ENCODE measurements around the gene TSPAN11. TPM values are rescaled to one million over a fixed set of nuclear protein-coding genes. Genes with fewer than 3 reads are reported as not detected.

The TSPAN11 gene
- total and polyA plus RNA-seq, 2 of the 4 experiments (the other 2 are of a cell fraction), result 0.18 to 0.26 TPM

- Histone ChIP-seq H3K4me3 (ENCODE audit: insufficient read depth, low read depth, low read length) (no peak overlapping the region), H3K9me1 (ENCODE audit: insufficient read depth, low read length) (no peaks in the 10 kb centered on the region), H2BK15ac (ENCODE audit: low read depth, low read length) (no peak overlapping the region), H3K14ac (replicated peaks; ENCODE audit: low read depth, low read length) (no peak overlapping the region), H3K9ac (ENCODE audit: low read depth, low read length) (no peak overlapping the region), H2AFZ (replicated peaks; ENCODE audit: low read length, poor library complexity) (no peak overlapping the region), H4K20me1 (ENCODE audit: insufficient read depth, low read length) (no peaks in the 10 kb centered on the region), H2BK120ac (ENCODE audit: low read depth, low read length) (no peak overlapping the region), H2BK20ac (ENCODE audit: low read depth, low read length) (no peak overlapping the region), H2AK5ac (ENCODE audit: low read depth, low read length) (no peak overlapping the region), H3K23ac (ENCODE audit: low read depth, low read length) (no peak overlapping the region), H3K4me2 (ENCODE audit: low read depth, low read length) (no peak overlapping the region), H4K8ac (ENCODE audit: low read depth in 2 of 2, low read length in 2 of 2) (no peak overlapping the region), H3K4me1 (ENCODE audit: control insufficient read depth, insufficient read depth, low read length) (no peaks in the 10 kb centered on the region), H4K91ac (ENCODE audit: insufficient read depth, low read depth, low read length) (no peak overlapping the region), H3K56ac (ENCODE audit: extremely low read depth, insufficient read depth, low read length) (no peak overlapping the region), H3K18ac (ENCODE audit: low read depth, low read length) (no peak overlapping the region), H3K27ac (ENCODE audit: insufficient read depth, low read length) (no peak overlapping the region), H3K4ac (ENCODE audit: low read depth, low read length) (no peak overlapping the region), H4K5ac (ENCODE audit: low read depth, low read length) (no peak overlapping the region), H3K36me3 (ENCODE audit: control insufficient read depth, insufficient read depth, low read length) (no peaks in the 10 kb centered on the region), H3K27me3 (ENCODE audit: control insufficient read depth, insufficient read depth, low read length) (peaks cover 18% of the 10 kb centered on the region), H2AK9ac (replicated peaks; ENCODE audit: low read depth, low read length, poor library complexity) (no peak overlapping the region), H3K9me3 (ENCODE audit: control insufficient read depth, insufficient read depth, low read length) (no peaks in the 10 kb centered on the region), H2BK5ac (ENCODE audit: low read depth, low read length, poor library complexity, severe bottlenecking) (no peak overlapping the region), H3K79me1 (ENCODE audit: low read depth in 1 of 2, low read length in 2 of 2) (no peaks in the 10 kb centered on the region)
- in situ Hi-C loops (cut with MboI; ENCODE audit: low sequenced_read_pairs), result no loop called here
- no peak for DNase-seq
- dilution Hi-C loops (cut with HindIII; ENCODE audit: low sequenced_read_pairs, unreplicated experiment), result no loop called here
- WGBS, 2 experiments (ENCODE audit: extremely low coverage in 2 of 2, insufficient read length in 1 of 2), result 61% methylated on average over 11 of the region's 14 CpGs; no CpG with 5 or more reads in 1 of the 2 experiments
- ATAC-seq (ENCODE audit: low read depth), result no peak
- no TSS peak for BruUV-seq (replicated peaks)
- CTCF ChIA-PET, result no interaction called here
- no peak for TF ChIP-seq MXI1 (IDR thresholded peaks at IDR 0.05; ENCODE audit: borderline replicate concordance, low read depth, low read length)
- no peak for TF ChIP-seq CHD1 (IDR thresholded peaks at IDR 0.05; ENCODE audit: low read depth, low read length)
- no peak for TF ChIP-seq POLR2A (IDR thresholded peaks at IDR 0.05; ENCODE audit: low read depth, low read length)
- no peak for TF ChIP-seq SMC3 (IDR thresholded peaks at IDR 0.05; ENCODE audit: low read depth, low read length)
- no peak for TF ChIP-seq RAD21 (IDR thresholded peaks at IDR 0.05; ENCODE audit: low read length)
- no peak for TF ChIP-seq FOS (IDR thresholded peaks at IDR 0.05; ENCODE audit: low read depth, low read length)
- TF ChIP-seq, protein P1, sequence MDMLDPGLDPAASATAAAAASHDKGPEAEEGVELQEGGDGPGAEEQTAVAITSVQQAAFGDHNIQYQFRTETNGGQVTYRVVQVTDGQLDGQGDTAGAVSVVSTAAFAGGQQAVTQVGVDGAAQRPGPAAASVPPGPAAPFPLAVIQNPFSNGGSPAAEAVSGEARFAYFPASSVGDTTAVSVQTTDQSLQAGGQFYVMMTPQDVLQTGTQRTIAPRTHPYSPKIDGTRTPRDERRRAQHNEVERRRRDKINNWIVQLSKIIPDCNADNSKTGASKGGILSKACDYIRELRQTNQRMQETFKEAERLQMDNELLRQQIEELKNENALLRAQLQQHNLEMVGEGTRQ (IDR thresholded peaks at IDR 0.05; ENCODE audit: low read depth, low read length), result no peak
- TF ChIP-seq BHLHE40 (IDR thresholded peaks at IDR 0.05; ENCODE audit: low read depth, low read length), result no peak
- no peak for TF ChIP-seq CTCF (conservative IDR thresholded peaks at IDR 0.05; ENCODE audit: low read depth, low read length)
- no peak for TF ChIP-seq ELK1 (IDR thresholded peaks at IDR 0.05; ENCODE audit: borderline replicate concordance, low read depth, low read length)
- no peak for TF ChIP-seq NFE2L2 (IDR thresholded peaks at IDR 0.05; ENCODE audit: low read depth, low read length)
- intact Hi-C loops (cut with micrococcal nuclease), result no loop called here
- POLR2A ChIA-PET (ENCODE audit: unreplicated experiment), result no interaction called here
Observed at GRCh38 chr12:30964896-30965612, 38.5 kb downstream of the TSPAN11 start.

All from IMR-90 (cell line).